Smooth muscle cell (in vitro differentiated cells): Measurements from ENCODE around the gene UBA1. TPM values are rescaled to one million over a fixed set of nuclear protein-coding genes. Genes with fewer than 3 reads are reported as not detected.

Experiments used
- DNase-seq: peaks from one replicate; lab custom pipeline; 2025; ENCODE audit not compliant: unreplicated experiment; lab: John Stamatoyannopoulos, UW
- H2AFZ ChIP-seq: fragments of 200-600 bp; sonication (generic); 2 replicates; pipeline ENCODE4 v1.6.0; 2016; ENCODE audit warnings: antibody characterized with exemption, low read depth, mild to moderate bottlenecking
- H3F3A ChIP-seq: fragments of 200-600 bp; sonication (generic); 2 replicates; pipeline ENCODE4 v1.6.0; 2017; ENCODE audit warnings: antibody characterized with exemption, low read depth
- H3K27ac ChIP-seq: fragments of 200-600 bp; sonication (generic); 2 replicates; pipeline ENCODE4 v1.5.1; 2016; ENCODE audit warnings: low read depth, mild to moderate bottlenecking
- H3K27me3 ChIP-seq: fragments of 200-600 bp; sonication (generic); 2 replicates; pipeline ENCODE4 v1.6.1; 2016; ENCODE audit warnings: low read depth, mild to moderate bottlenecking
- H3K36me3 ChIP-seq: fragments of 200-600 bp; sonication (generic); 2 replicates; pipeline ENCODE4 v1.5.1; 2016; ENCODE audit warnings: low read depth
- H3K4me1 ChIP-seq: fragments of 200-600 bp; sonication (generic); 2 replicates; pipeline ENCODE4 v1.5.1; 2016; ENCODE audit warnings: low read depth
- H3K4me2 ChIP-seq: fragments of 200-600 bp; sonication (generic); 2 replicates; pipeline ENCODE4 v1.6.0; 2016; ENCODE audit warnings: mild to moderate bottlenecking
- H3K4me3 ChIP-seq: fragments of 200-600 bp; sonication (generic); 2 replicates; pipeline ENCODE4 v1.5.1; 2016; ENCODE audit warnings: mild to moderate bottlenecking
- H3K79me2 ChIP-seq: fragments of 200-600 bp; sonication (generic); 2 replicates; pipeline ENCODE4 v1.6.0; 2016; ENCODE audit warnings: low read depth, mild to moderate bottlenecking
- H3K9ac ChIP-seq: fragments of 200-600 bp; sonication (generic); 2 replicates; pipeline ENCODE4 v1.6.0; 2016; ENCODE audit warnings: low read depth
- H3K9me3 ChIP-seq: fragments of 200-600 bp; sonication (generic); replicated peaks from 2 replicates; pipeline ENCODE4 v1.5.1; 2016; ENCODE audit warnings: low read depth
- H4K20me1 ChIP-seq: fragments of 200-600 bp; sonication (generic); 2 replicates; pipeline ENCODE4 v1.6.0; 2016; ENCODE audit warnings: low read depth
- CTCF ChIP-seq: fragments of 200-600 bp; sonication (generic); IDR thresholded peaks from 2 replicates; pipeline ENCODE4 v1.5.1; 2017; ENCODE audit warnings: borderline replicate concordance, mild to moderate bottlenecking, antibody characterized with exemption; ENCODE audit not compliant: insufficient read depth, poor library complexity, severe bottlenecking
- WGBS: methylation state at CpG from one replicate; pipeline ENCODE4 v1.1.7; 2016; ENCODE audit warnings: low lambda C conversion rate; 5-methylcytosine and 5-hydroxymethylcytosine counted together
- polyA plus RNA-seq: library from polyadenylated mRNA; unstranded; fragments of >200 nt; fragmentation: Nextera tagmentation; extraction: Ambion mirVana; gene quantifications from 2 replicates; pipeline ENCODE4 v1.2.1, GENCODE V29; 2016
- total RNA-seq: library from RNA; depleted of rRNA; stranded (reverse); fragments of >200 nt; gene quantifications from 2 replicates; pipeline ENCODE4 v1.2.3, GENCODE V29; 2014

Gene UBA1
- total and polyA plus RNA-seq, 2 experiments from 2014 or later = 223 to 246 TPM

GRCh38 chrX:47196098-47196497 lies 2.5 kb downstream of the UBA1 start:
- Histone ChIP-seq H3K4me2 (peak overlapping the region; percentile 86), H3K9ac (peak overlapping the region; percentile 48), H3K79me2 (peaks cover 59% of the 10 kb centered on the region), H3K4me1 (peaks cover 33% of the 10 kb centered on the region), H3K27ac (peak overlapping the region; percentile 21), H2AFZ (no peak overlapping the region), H3K27me3 (no peaks in the 10 kb centered on the region), H3F3A (no peaks in the 10 kb centered on the region), H3K9me3 (no peaks in the 10 kb centered on the region), H3K36me3 (peaks cover 2% of the 10 kb centered on the region), H3K4me3 (peak overlapping the region; percentile 30), H4K20me1 (peaks cover 70% of the 10 kb centered on the region)
- no peak for TF ChIP-seq CTCF
- WGBS = 61% methylated on average over 3 of the region's 3 CpGs
- no peak for DNase-seq

- H4K20me1 ChIP-seq = peaks cover 84% of the 10 kb centered on the region
- no peak overlapping the region for H2AFZ ChIP-seq
- H3K9me3 ChIP-seq = no peaks in the 10 kb centered on the region
- no peak overlapping the region for H3K9ac ChIP-seq
- no peak for DNase-seq
- peaks cover 33% of the 10 kb centered on the region for H3K4me1 ChIP-seq
- no peaks in the 10 kb centered on the region for H3F3A ChIP-seq
- no peaks in the 10 kb centered on the region for H3K27me3 ChIP-seq
- no peak for TF ChIP-seq CTCF
- H3K36me3 ChIP-seq = peaks cover 6% of the 10 kb centered on the region
- 71% methylated on average over 7 of the region's 7 CpGs for WGBS
- peak overlapping the region; percentile 3 for H3K4me3 ChIP-seq
- peaks cover 64% of the 10 kb centered on the region for H3K79me2 ChIP-seq
- peak overlapping the region; percentile 7 for H3K27ac ChIP-seq
- peak overlapping the region; percentile 86 for H3K4me2 ChIP-seq
These were observed 3.9 kb downstream of the UBA1 start for GRCh38 chrX:47197526-47197925.

GRCh38 chrX:47198026-47198686 lies 4.5 kb downstream of the UBA1 start:
- H3K27me3 ChIP-seq = no peaks in the 10 kb centered on the region
- peaks cover 6% of the 10 kb centered on the region for H3K36me3 ChIP-seq
- H3K9me3 ChIP-seq = no peaks in the 10 kb centered on the region
- H3K4me3 ChIP-seq = no peak overlapping the region
- no peak for DNase-seq
- peaks cover 33% of the 10 kb centered on the region for H3K4me1 ChIP-seq
- peak overlapping the region; percentile 86 for H3K4me2 ChIP-seq
- peak overlapping the region; percentile 7 for H3K27ac ChIP-seq
- H3K9ac ChIP-seq = no peak overlapping the region
- peaks cover 64% of the 10 kb centered on the region for H3K79me2 ChIP-seq
- no peak for TF ChIP-seq CTCF
- H2AFZ ChIP-seq = no peak overlapping the region
- peaks cover 89% of the 10 kb centered on the region for H4K20me1 ChIP-seq
- H3F3A ChIP-seq = no peaks in the 10 kb centered on the region
- 66% methylated on average over 10 of the region's 10 CpGs for WGBS

GRCh38 chrX:47198687-47199080 lies 5.1 kb downstream of the UBA1 start:
- Histone ChIP-seq H3K4me1 (peaks cover 33% of the 10 kb centered on the region), H3K27me3 (no peaks in the 10 kb centered on the region), H3K9me3 (no peaks in the 10 kb centered on the region), H3K9ac (no peak overlapping the region), H2AFZ (no peak overlapping the region), H3K36me3 (peaks cover 6% of the 10 kb centered on the region), H4K20me1 (peaks cover 94% of the 10 kb centered on the region), H3K79me2 (peaks cover 64% of the 10 kb centered on the region), H3F3A (no peaks in the 10 kb centered on the region), H3K27ac (no peak overlapping the region), H3K4me3 (no peak overlapping the region), H3K4me2 (no peak overlapping the region)
- no peak for DNase-seq
- TF ChIP-seq CTCF = no peak
- WGBS = 96% methylated on average over 15 of the region's 15 CpGs
